Measurements from ENCODE around the gene C17orf75.

Gene C17orf75

DNA sequence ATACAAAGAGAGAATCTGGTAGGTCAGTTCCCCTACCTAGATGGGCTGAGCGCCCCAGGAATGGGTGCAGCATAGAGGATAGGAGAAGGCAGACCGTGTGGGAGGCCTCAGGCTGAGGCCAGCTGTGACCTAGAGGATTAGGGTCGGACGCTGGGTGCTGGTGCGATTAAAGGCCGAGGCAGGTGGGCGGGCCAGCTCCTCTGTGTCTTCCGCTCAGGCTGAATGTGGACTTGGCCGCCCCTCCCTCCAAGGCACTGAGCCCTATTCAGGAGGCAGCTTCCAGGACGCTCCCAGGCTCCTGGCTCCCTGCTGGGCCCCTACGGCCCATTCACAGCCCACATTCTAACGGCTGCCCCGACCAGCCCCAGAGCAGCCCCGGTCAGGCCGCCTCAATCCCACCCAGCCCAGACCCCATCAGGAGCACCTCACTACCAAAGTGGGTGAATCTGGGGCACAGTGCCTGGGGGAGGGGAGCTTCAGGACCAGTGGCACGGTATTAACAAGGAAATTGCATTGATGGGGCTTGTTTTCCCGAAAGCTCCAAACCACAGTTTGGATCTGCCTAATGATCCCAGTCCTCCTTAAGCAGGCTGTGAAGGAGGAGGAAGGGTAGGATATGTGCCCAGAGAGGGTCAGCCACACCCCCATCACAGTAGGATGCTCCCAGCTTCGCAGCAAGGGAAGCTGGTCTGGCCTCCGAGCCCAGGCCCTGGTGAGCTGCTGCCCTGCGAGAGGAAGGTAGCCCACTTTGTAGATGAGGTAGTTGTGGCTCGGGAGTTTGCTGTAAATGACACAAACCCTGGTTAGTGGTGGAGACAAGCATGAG is 61.9 kb downstream of the C17orf75 start:
- no peaks in the 10 kb centered on the region for H3K4me1 ChIP-seq (ENCODE audit: insufficient read depth, low read length, poor library complexity, severe bottlenecking)
- no peaks in the 10 kb centered on the region for H3K79me2 ChIP-seq (ENCODE audit: insufficient read depth, low read length)
- H4K20me1 ChIP-seq (ENCODE audit: insufficient read depth, low read length, poor library complexity, severe bottlenecking): no peaks in the 10 kb centered on the region
- TF ChIP-seq EZH2phosphoT487 (IDR thresholded peaks at IDR 0.05; ENCODE audit: borderline replicate concordance): no peak
- TF ChIP-seq, protein P1, sequence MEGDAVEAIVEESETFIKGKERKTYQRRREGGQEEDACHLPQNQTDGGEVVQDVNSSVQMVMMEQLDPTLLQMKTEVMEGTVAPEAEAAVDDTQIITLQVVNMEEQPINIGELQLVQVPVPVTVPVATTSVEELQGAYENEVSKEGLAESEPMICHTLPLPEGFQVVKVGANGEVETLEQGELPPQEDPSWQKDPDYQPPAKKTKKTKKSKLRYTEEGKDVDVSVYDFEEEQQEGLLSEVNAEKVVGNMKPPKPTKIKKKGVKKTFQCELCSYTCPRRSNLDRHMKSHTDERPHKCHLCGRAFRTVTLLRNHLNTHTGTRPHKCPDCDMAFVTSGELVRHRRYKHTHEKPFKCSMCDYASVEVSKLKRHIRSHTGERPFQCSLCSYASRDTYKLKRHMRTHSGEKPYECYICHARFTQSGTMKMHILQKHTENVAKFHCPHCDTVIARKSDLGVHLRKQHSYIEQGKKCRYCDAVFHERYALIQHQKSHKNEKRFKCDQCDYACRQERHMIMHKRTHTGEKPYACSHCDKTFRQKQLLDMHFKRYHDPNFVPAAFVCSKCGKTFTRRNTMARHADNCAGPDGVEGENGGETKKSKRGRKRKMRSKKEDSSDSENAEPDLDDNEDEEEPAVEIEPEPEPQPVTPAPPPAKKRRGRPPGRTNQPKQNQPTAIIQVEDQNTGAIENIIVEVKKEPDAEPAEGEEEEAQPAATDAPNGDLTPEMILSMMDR (conservative IDR thresholded peaks at IDR 0.05; ENCODE audit: low read length): no peak
- no peaks in the 10 kb centered on the region for H3K36me3 ChIP-seq (ENCODE audit: insufficient read depth, low read length)
- H3F3A ChIP-seq (ENCODE audit: low read depth): no peaks in the 10 kb centered on the region
- no peak overlapping the region for H2AFZ ChIP-seq (ENCODE audit: low read length)
- H3K9me2 ChIP-seq (replicated peaks; ENCODE audit: low read depth, low read length): no peaks in the 10 kb centered on the region
- H3K4me2 ChIP-seq (ENCODE audit: low read depth, low read length, poor library complexity, severe bottlenecking): no peak overlapping the region
- no peak overlapping the region for H3K4me3 ChIP-seq (ENCODE audit: low read length, poor library complexity, severe bottlenecking)
- H3K9ac ChIP-seq (ENCODE audit: low read depth, low read length, poor library complexity, severe bottlenecking): no peak overlapping the region
- no peaks in the 10 kb centered on the region for H3K9me3 ChIP-seq (ENCODE audit: insufficient read depth, low read depth, low read length)
- no peaks in the 10 kb centered on the region for H3K27me3 ChIP-seq (ENCODE audit: insufficient read depth, low read length, poor library complexity, severe bottlenecking)

DNA sequence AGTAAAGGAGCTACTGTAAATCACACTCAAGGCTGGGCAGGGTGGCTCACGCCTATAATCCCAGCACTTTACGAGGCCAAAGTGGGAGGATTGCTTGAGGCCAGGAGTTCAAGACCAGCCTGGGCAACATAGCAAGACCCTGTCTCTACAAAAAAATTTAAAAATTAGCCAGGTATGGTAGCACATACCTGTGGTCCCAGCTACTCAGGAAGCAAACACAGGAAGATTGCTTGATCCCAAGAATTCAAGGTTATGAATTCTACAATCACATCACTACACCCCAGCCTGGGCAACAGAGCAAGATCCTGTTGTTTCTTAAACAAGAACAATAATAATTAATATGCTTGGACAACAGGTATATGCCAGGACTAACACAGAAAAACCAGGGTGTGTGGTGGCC is 63.2 kb downstream of the C17orf75 start:
- no peaks in the 10 kb centered on the region for H3K9me3 ChIP-seq (ENCODE audit: insufficient read depth, low read depth, low read length)
- no peak overlapping the region for H2AFZ ChIP-seq (ENCODE audit: low read length)
- H3K9ac ChIP-seq (ENCODE audit: low read depth, low read length, poor library complexity, severe bottlenecking): no peak overlapping the region
- no peak overlapping the region for H3K4me3 ChIP-seq (ENCODE audit: low read length, poor library complexity, severe bottlenecking)
- no peaks in the 10 kb centered on the region for H3K4me1 ChIP-seq (ENCODE audit: insufficient read depth, low read length, poor library complexity, severe bottlenecking)
- TF ChIP-seq, protein P1 (conservative IDR thresholded peaks at IDR 0.05; ENCODE audit: low read length): no peak
- TF ChIP-seq EZH2phosphoT487 (IDR thresholded peaks at IDR 0.05; ENCODE audit: borderline replicate concordance): no peak
- H3K9me2 ChIP-seq (replicated peaks; ENCODE audit: low read depth, low read length): no peaks in the 10 kb centered on the region
- no peak overlapping the region for H3K4me2 ChIP-seq (ENCODE audit: low read depth, low read length, poor library complexity, severe bottlenecking)
- H3K36me3 ChIP-seq (ENCODE audit: insufficient read depth, low read length): no peaks in the 10 kb centered on the region
- no peaks in the 10 kb centered on the region for H4K20me1 ChIP-seq (ENCODE audit: insufficient read depth, low read length, poor library complexity, severe bottlenecking)
- H3F3A ChIP-seq (ENCODE audit: low read depth): no peaks in the 10 kb centered on the region
- H3K79me2 ChIP-seq (ENCODE audit: insufficient read depth, low read length): no peaks in the 10 kb centered on the region
- H3K27me3 ChIP-seq (ENCODE audit: insufficient read depth, low read length, poor library complexity, severe bottlenecking): no peaks in the 10 kb centered on the region

Measured in Loucy (cell line).